Right lobe of liver (tissue), 6 donors: ENCODE data around the gene HSD3B2. TPM values are rescaled to one million over a fixed set of nuclear protein-coding genes. Genes with fewer than 3 reads are reported as not detected.

ENCODE experiments used
- ATAC-seq, 4 donors: fragments of 200-7000 bp; cut with Tn5 transposase; one replicate each; pipeline ENCODE4 v1.9.1; 2020; ENCODE audit warnings: mild to moderate bottlenecking in 4 of 4, moderate library complexity in 4 of 4
- DNase-seq, 3 donors: peaks; one replicate each; pipeline ENCODE4 v3.0.0-alpha.2; 2020
- H3K27ac ChIP-seq, 3 donors: fragments of 200-600 bp; one replicate each; pipeline ENCODE4 v1.8.0; 2022
- H3K27me3 ChIP-seq, 2 donors: fragments of 200-600 bp; one replicate each; pipeline ENCODE4 v1.8.0; 2022
- H3K36me3 ChIP-seq, 4 donors: fragments of 200-600 bp; sonication (generic) in 1 of 4; one replicate each; pipeline versions ENCODE4 v1.5.1 to v1.8.0; 2017 to 2022; ENCODE audit warnings: control low read depth in 1 of 4
- H3K4me1 ChIP-seq, 4 donors: fragments of 200-600 bp; sonication (generic) in 1 of 4; one replicate each; pipeline versions ENCODE4 v1.5.1 to v1.8.0; 2017 to 2022; ENCODE audit warnings: control low read depth in 1 of 4
- H3K4me3 ChIP-seq, 3 donors: fragments of 200-600 bp; one replicate each; pipeline ENCODE4 v1.8.0; 2022
- H3K9me3 ChIP-seq, 4 donors: fragments of 200-600 bp; sonication (generic) in 1 of 4; one replicate each; pipeline versions ENCODE4 v1.5.1 to v1.8.0; 2017 to 2022; ENCODE audit warnings: control low read depth in 1 of 4
- CTCF ChIP-seq, 4 donors: fragments of 200-600 bp in 3 of 4; fragments of 450-650 bp in 1 of 4; IDR thresholded peaks; one replicate each; pipeline versions ENCODE4 v1.5.1 to v1.8.0; 2016 to 2022; ENCODE audit warnings: antibody characterized with exemption in 4 of 4, mild to moderate bottlenecking in 2 of 4
- POLR2A ChIP-seq: fragments of 450-650 bp; IDR thresholded peaks from one replicate; pipeline ENCODE4 v1.6.1; 2017; ENCODE audit warnings: antibody characterized with exemption, mild to moderate bottlenecking
- WGBS: methylation state at CpG from one replicate; pipeline ENCODE4 v1.1.6; 2018; ENCODE audit warnings: low coverage, low lambda C conversion rate; ENCODE audit not compliant: insufficient coverage; ENCODE audit errors: missing lambda C conversion rate; 5-methylcytosine and 5-hydroxymethylcytosine counted together
- intact Hi-C, 2 donors: fragments of 100-400 bp; cut with DNase I; formaldehyde crosslinking; loops; one replicate each; pipeline versions ENCODE4 v1.11.2 to v1.14.1; 2022
- total RNA-seq, 6 experiments: library from RNA; depleted of rRNA in 2 of 6; stranded (reverse); fragments of >200 nt in 2 of 6; fragmentation: NEBNext Ultra II Directional in 3 of 6; extraction: Animal tissue kit (Norgen Biotek cat#: 25700) in 3 of 6; gene quantifications; one replicate each; pipeline versions ENCODE4 v1.1.0 to v1.2.4, GENCODE V29; 2016 to 2023
- donor health status: DM: no; HTN: yes; CAD: no.
- donor health status: DM: no; HTN: no; CAD: no.
- donor health status: DM: no; HTN: no; CAD: no.
- donor health status: DM: no; HTN: yes; CAD: no.
- donor health status: DM: no; HTN: yes; CAD: no.

HSD3B2 gene
- total RNA-seq, 6 experiments from 2014 or later = 0.49 TPM; not detected in 5

- Histone ChIP-seq H3K4me3 (peak overlapping the region in 2 of 3 donors; percentile 49 to 57), H3K9me3 (no peaks in the 10 kb centered on the region), H3K4me1 (peaks cover 0 to 66% (median 16%) of the 10 kb centered on the region in 4 donors), H3K27me3 (no peaks in the 10 kb centered on the region), H3K27ac (peak overlapping the region; percentile 1 to 94 (median 75)), H3K36me3 (peaks cover 0 to 26% (median 10%) of the 10 kb centered on the region in 4 donors)
- 15% methylated on average over 2 of the region's 2 CpGs for WGBS
- ATAC-seq (peak; percentile 60 to 73 (median 66)), DNase-seq (no peak)
- TF ChIP-seq POLR2A = no peak
- intact Hi-C loops = no loop called here
Observed at GRCh38 chr1:119380304-119380703, 34.6 kb upstream of the HSD3B2 start.

- H3K27ac ChIP-seq = peak overlapping the region; percentile 1 to 94 (median 75)
- DNase-seq (peak in 1 of 3 donors; percentile 58), ATAC-seq (peak; percentile 39 to 45 (median 42))
- 24% methylated on average over 5 of the region's 5 CpGs for WGBS
- H3K4me1 ChIP-seq = peaks cover 0 to 68% (median 15%) of the 10 kb centered on the region in 4 donors
- H3K9me3 ChIP-seq = no peaks in the 10 kb centered on the region
- H3K4me3 ChIP-seq = peak overlapping the region in 2 of 3 donors; percentile 49 to 57
- H3K36me3 ChIP-seq = peaks cover 0 to 30% (median 11%) of the 10 kb centered on the region in 4 donors
- no peak for TF ChIP-seq POLR2A
- TF ChIP-seq CTCF (IDR thresholded peaks at IDR 0.05) = no peak
- no peaks in the 10 kb centered on the region for H3K27me3 ChIP-seq
- intact Hi-C loops = no loop called here
Observed at GRCh38 chr1:119380983-119381662, 33.8 kb upstream of the HSD3B2 start.

GRCh38 chr1:119384591-119384990 is 30.4 kb upstream of the HSD3B2 start:
- DNase-seq (no peak), ATAC-seq (peak in 1 of 4 donors; percentile 6)

GRCh38 chr1:119385650-119386049 is 29.3 kb upstream of the HSD3B2 start:
- peak overlapping the region in 1 of 3 donors; percentile 16 for H3K4me3 ChIP-seq
- TF ChIP-seq CTCF (IDR thresholded peaks at IDR 0.05) = no peak
- no peak for TF ChIP-seq POLR2A
- ATAC-seq (peak; percentile 39 to 61 (median 48)), DNase-seq (no peak)
- intact Hi-C loops = no loop called here
- no peaks in the 10 kb centered on the region for H3K9me3 ChIP-seq
- WGBS = 18% methylated on average over 1 of the region's 1 CpG
- peaks cover 0 to 75% (median 24%) of the 10 kb centered on the region in 4 donors for H3K4me1 ChIP-seq
- H3K27ac ChIP-seq = peak overlapping the region in 2 of 3 donors; percentile 19 to 35
- no peaks in the 10 kb centered on the region for H3K27me3 ChIP-seq
- peaks cover 0 to 36% (median 11%) of the 10 kb centered on the region in 4 donors for H3K36me3 ChIP-seq

More at GRCh38 chr1:119384591-119384990, 30.4 kb upstream of the HSD3B2 start:
- peak overlapping the region in 1 of 3 donors; percentile 19 for H3K27ac ChIP-seq
- no peaks in the 10 kb centered on the region for H3K9me3 ChIP-seq
- TF ChIP-seq POLR2A (no peak), CTCF (IDR thresholded peaks at IDR 0.05) (no peak)
- intact Hi-C loops = no loop called here
- H3K27me3 ChIP-seq = no peaks in the 10 kb centered on the region
- WGBS = 81% methylated on average over 2 of the region's 4 CpGs
- no peak overlapping the region for H3K4me3 ChIP-seq
- peaks cover 0 to 36% (median 11%) of the 10 kb centered on the region in 4 donors for H3K36me3 ChIP-seq
- H3K4me1 ChIP-seq = peaks cover 0 to 70% (median 22%) of the 10 kb centered on the region in 4 donors

- ATAC-seq = peak in 3 of 4 donors; percentile 16 to 54 (median 48)
- Histone ChIP-seq H3K36me3 (peaks cover 0 to 42% (median 10%) of the 10 kb centered on the region in 4 donors), H3K4me1 (peaks cover 0 to 68% (median 33%) of the 10 kb centered on the region in 4 donors), H3K4me3 (no peak overlapping the region), H3K27ac (peak overlapping the region in 2 of 3 donors; percentile 59 to 63), H3K9me3 (no peaks in the 10 kb centered on the region), H3K27me3 (no peaks in the 10 kb centered on the region)
- TF ChIP-seq POLR2A (no peak), CTCF (IDR thresholded peaks at IDR 0.05) (no peak)
- 35% methylated on average over 3 of the region's 3 CpGs for WGBS
- intact Hi-C loops = no loop called here
- DNase-seq = no peak
Observed at GRCh38 chr1:119387858-119388257, 27.1 kb upstream of the HSD3B2 start.
